Measurements from ENCODE around the gene THG1L.

Gene THG1L

DNA sequence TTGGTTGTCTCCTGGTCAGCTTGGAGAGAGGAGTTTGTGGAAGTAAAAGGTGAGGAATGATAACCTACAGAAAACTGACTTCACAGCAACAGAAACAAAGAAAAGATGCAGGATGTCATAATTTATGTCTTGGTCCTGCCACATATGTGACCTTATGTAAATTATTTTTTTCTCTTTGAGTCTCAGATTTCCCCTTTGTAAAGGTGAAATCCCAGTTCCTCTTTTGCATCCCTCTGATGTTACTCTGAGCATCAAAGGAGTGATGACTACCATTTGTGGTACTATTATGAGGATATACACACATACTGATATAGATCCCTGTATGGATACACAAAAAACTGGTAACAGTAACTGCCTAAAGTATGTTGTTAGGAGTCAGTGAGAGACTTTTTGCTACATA, 1.4 kb upstream of the THG1L start:
- DNase-seq, result no peak

DNA sequence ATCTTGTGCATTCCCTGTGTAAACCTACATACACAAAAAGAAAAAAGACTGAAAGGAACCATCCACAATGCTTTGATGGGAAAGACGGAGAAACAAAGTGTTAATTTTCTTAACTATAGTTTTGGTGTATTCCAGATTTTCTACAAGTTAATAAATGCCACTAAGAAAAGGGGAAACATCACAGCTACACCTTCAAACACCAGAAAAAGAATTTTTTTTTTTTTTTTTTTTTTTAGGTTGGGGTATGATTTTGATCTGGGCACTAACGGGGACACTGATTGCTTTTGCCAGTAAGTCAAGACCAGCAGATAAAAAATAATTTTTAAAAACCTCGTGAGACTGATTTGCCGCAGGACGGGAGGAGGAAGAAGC, 334 bp upstream of the THG1L start:
- no peak for DNase-seq

DNA sequence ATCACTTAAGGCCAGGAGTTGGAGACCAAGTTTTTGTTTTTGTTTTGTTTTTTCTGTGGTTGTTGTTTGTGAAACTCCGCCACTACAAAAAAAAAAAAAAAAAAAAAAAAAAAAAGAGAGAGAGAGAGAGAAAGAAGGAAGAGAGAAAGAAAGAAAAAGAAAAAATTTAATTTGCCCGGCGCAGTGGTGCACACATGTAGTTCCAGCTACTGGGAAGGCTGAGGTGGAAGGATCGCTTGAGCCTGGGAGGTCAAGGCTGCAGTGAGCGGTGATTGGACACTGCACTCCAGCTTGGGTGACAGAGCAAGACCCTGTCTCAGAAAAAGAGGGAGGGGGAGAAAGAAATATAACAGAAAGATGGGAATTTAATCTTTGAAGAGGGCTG, 902 bp downstream of the THG1L start:
- DNase-seq, result no peak

DNA sequence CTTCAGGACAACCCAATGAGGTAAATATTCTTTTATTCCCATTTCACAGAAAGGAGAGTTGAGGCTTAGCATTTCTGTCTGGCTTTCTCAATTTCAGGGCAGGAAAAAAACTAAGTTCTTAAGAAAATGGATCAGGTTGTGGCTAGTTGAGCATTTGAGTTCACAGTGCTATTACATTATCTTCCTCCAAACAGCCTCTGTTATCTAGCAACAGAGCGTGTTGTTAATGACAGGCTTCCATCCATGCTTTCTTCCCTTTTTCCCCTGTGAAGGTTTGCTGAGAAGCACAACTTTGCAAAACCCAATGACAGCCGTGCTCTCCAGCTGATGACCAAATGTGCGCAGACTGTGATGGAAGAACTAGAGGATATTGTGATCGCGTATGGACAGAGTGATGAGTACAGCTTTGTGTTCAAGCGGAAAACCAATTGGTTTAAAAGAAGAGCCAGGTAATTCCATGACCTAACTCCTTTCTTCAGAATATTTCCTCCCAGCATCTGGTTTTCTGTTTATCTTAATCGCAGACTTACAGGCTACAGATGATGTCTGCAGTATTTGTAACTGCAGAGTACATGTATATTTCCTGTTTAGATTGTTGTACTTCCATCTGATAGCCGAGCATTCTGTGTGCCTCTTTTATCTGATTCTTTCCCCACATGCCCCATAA, 1.5 kb downstream of the THG1L start:
- DNase-seq, result no peak

DNA sequence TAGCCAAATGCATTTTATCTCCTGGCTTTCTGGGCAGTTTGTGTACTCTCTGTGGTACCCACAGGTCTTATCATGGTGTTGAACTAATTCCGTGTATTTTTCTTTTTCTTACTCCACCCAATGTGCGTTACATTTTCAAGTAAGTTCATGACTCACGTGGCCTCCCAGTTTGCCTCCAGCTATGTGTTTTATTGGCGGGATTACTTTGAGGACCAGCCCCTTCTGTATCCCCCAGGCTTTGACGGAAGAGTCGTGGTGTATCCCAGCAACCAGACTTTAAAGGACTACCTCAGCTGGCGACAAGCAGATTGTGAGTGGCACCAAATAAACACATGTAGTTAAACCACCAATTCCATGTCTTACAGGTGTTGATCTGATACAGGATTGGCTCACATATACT, 3.2 kb downstream of the THG1L start:
- no peak for DNase-seq

DNA sequence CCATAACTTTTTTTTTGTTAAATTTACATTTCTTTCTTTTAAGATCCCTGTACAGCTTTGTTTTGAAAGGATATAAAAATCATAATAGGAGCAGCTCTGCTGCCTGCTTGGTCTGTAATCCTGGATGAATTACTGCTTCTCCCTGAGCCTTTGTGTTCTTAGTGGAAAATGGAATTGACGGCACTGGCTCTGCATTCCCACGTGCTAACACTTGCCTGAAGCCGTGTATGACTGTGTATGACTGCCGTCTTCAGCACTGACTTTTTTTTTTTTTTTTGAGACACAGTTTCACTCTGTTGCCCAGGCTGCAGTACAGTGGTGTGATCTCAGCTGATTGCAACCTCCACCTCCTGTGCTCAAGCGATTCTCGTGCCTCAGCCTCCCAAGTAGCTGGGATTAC, 4.8 kb downstream of the THG1L start:
- DNase-seq, result no peak

DNA sequence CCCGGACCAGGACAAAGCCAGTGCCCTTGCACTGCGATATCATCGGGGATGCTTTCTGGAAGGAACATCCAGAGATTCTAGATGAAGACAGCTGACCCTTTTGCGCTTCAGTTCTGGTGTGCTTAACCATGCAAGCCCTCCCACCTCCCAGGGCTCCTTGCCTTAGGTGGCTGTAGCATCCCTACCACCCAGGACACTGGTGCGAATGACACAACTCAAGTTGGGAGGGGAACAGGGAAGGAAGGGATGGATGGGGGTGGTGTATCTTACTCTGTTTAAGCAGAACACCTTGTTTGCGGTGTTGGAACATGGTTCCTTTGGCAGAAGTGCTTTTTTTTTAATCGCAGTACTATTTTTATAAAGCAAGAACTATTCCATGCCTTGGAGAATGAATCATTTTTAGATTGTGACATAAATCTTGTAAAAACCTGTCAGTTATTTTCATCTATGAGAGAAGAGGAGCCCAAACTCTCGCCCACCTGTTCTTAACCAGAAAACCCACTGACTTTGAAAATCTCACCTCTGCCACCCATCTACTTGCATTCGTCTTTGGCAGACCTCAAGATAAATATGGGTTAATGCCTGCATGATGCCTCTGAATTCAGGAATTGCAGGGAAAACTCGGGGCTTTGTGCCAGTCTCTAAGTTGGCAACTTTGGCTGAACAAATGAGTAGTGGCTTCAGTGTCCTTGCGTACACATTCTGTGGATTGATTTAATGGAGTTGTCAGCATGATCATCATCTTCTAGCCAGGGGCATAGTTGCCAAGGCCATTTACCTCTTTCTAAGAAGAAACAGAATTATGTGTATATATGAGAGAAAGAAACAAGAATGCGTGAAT, 8.4 kb downstream of the THG1L start:
- no peak for DNase-seq

DNA sequence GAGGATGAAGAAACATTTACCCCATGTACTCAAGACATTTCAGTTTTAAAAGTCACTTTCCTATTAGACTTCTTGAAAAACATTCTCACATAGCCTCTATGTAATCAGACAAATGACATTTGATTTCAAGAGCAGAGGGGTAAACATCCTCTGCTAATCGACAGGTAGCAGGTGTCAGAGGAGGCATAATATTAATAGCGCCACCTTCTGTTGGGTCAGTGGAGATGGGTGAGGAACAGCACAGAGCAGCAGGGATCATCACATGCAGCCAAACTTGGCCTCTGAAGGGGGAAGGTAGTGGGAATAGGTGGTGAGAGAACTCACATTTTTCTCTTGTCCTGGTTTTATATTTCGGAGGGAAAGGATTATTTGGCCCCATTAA, 9.0 kb downstream of the THG1L start:
- DNase-seq, result no peak

DNA sequence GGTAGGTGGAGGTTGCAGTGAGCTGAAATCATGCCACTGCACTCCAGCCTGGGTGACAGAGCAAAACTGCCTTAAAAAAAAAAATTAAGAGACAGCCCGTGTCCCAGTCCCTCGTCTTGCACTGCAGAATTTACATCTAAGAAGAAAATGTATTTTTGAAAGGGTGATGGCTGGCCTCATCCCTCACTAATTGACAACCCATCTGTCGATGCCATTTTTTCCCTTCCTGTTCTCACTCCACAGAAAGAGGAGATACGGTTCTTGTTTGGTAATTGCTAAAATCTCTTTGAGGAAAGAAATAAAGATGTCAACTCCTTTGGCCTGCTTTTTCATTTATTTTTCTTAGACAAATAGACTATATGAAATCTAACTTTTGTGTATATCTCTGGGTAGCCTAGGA, 9.9 kb downstream of the THG1L start:
- no peak for DNase-seq

DNA sequence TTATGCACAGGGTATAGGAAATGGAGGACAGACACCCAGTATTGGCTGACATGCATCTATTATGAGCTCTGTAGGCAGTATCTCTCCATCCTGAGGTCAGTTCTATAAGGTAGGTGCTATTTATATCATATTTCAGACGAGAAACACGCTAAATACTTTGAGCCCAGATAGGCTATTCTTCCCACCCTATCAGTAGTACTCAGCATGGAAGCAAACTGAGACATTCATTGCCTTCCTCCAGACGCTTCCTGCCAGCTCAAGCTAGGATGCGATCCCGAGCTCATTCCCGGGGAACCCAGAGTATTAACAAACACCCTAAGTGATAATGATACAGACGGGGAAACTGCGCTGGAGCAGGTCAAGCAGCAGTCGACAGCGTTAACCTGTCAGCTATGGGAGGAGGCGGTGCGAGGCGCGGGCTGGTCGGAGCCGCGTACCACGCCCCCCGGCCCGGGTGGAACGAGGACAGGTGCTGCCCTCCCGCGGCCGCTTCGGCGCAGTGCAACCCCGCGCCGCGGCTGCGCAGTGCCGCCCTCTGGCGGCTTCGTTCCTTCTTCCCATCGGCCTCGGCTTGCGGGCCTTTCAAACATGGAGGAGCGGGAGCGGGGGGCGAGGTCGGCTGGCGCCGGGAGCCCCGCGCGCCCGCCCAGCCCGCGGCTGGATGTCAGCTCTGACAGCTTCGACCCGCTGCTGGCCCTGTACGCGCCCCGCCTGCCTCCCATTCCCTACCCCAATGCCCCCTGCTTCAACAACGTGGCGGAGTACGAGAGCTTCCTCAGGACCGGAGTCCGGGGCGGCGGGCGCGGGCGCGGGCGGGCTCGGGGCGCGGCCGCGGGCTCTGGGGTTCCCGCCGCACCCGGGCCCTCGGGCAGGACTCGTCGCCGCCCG, 12.2 kb downstream of the THG1L start, which contains the start of gene LSM11:
LSM11 (plus strand) TSS at position 550 of the 888 bp plus-strand sequence; CDS start at position 589, 39 bp downstream.
- peak; percentile 80 for DNase-seq

DNA sequence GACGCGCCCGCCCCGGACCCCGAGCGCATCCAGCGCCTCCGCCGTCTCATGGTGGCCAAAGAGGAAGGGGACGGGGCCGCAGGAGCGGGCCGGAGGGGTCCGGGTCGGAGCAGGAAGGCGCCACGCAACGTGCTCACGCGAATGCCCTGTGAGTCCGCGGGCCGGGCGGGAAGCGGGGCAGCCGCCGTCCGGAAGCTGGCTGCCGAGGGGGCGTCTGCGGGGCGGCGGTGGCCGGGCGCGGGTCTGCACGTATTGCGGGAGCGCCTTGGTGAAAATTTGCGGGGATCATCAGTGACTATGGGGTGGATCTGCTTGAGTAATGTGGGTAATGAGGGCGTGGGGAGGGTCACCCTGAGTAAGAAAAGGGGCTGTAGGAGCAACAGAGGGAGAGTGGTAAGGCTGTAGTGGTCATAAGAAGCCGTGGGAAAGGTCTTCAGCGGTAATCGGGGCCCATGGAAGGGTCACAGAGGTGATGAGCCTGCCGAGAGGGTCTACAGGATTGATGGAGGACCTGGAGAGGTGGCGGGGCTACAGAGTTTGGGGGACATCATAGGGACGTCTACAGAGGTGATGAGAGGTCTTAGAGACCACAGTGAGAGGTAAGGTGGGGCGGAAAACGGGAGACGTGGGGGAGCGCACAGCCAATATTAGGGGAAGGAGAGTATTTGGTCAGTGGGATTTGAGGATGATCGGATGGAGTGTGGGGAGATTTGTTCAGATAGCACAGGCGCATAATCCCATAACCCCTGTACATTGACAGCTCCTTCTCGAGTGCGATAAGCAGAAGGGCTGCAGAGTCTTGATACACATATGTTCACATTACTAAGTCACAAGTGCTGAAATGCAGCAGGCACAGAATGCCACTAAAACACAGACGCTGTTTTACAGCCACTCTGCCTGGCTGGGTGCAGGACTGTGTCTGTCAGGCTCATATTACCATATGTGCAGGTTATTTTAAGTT, 13.1 kb downstream of the THG1L start:
- DNase-seq, result no peak

DNA sequence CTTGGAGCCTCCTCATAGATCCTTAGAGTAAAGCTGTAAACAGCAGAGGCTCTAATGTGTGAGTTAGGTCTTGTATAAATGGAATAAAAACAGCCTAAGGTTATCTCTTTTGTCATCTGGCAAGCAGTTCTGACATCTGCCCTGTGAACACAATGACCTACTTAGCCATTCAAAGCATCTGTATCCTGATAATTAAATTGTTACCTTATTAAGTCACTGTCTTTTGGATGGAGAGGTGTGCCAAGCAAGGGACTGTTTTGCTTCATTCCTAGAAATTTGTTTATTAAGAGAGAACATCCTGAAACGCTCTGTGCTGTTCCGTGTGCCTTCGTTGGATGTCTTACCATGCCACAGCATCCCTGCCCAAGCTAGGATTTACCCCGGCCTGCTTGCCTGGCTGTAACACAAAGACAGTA, 13.8 kb downstream of the THG1L start:
- DNase-seq, result no peak

DNA sequence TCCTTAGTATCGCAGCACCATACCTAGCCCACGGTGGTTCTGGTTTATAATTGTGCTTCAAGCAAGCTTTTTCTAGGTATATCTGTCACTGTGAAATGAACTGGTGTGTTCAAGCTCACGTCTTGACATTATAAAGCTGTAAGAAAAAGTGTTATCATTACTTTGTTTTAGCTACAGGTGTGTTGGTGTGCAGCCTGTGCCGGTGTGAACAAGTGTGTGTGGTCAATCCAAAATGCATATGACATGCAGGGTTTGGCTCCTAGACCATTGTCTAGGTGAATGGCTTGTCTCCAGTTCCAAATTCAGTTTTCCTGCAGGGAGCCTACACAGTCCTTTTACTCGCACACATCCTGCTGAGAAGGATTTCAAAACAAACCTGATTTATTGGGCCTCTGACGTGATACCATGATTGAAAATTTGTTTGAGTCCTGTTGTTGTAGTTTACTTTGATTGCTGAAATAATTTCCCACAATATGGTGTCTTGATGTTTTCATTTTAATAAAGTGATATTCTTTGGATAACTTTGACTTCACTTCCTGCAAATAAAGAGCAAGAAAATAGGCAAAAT, 16.0 kb downstream of the THG1L start:
- DNase-seq, result no peak

DNA sequence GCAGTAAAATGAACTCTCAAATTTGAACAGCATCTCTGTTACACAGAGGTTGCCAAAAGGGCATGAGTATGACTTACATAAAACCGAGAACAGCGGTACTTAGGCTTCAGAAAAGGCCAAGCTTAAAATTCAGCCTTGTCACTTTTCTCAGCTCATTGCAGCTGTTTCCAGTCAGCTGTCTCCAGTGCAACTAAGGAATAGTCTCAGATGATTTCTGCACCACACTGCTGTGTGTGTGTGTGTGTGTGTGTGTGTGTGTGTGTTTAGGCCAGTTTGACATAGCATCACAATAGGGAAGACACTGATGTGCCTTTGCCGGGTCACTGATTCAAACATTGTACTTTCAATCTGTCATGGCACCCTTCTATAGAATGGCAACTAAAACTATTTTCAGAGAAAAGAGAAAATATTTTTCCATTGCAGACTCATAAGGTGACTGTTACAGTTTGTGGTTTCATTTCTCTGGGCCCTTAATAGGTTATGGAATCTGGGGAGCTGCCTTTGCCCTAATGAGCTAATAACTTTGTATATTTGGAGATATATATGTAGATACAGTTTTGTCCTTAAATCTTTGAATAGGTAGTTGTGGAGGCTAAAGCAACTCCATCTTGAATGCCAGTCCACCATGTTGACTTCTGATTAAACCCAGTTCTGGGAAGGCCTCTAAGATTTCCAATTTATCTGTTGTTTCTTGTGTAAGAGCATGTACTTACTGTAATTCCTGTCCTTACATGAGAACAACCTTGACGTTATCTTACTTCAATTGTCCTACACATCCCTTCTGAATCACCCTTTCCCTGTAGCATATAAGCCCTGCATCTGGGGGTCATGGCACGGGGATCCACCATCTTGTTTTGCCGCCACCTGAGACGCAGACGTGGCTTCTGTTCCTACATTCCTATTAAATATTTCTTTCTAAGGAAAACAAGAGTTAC, 16.8 kb downstream of the THG1L start:
- DNase-seq, result peak; percentile 35

DNA sequence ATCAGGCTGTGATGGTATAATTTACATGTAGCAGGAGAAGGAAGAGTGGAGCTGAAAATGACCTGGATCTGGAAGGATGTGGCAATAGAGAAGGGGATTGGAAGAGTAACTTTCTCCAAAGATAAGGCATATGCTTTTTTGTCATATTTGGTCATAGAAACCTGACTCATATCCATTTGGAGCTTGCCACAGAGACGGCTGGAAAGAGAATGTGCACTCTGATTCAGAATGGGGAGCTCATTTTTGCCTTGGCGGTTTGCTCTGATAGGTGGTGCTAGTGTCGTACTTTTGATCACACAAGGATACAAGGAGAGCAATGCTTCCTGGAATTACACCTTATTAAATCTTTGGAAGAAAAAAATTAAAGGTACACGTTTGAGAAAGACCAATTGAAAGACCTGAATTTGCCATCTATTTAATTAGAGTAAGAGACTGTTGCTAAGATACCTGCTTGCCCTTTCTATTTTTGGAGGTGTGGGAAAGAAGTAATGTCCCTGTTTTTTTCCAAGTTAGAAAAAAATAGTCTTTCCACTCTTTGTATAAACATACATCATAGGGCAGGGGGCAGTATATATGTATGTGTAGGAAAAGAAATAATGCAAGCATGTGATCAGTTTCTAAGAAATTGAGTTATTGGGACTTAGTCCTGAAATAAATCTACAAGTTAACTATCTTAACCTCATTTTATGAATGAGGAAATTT, 17.7 kb downstream of the THG1L start:
- peak; percentile 91 for DNase-seq

DNA sequence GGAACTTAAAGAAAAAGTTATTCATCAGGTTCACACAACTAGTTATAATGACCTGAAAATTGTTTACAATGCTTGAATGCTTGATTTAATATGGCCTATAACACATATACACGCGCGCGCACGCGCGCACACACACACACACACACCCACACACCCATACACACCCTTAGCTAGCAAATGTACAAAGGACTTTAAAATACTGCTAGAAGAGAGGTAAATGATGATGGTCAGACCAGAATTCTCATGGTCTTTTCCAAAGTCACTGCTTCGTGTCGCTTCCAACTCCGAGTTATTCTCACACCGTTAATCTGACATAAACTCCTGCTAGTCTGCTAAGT, 18.2 kb downstream of the THG1L start:
- DNase-seq, result no peak

DNA sequence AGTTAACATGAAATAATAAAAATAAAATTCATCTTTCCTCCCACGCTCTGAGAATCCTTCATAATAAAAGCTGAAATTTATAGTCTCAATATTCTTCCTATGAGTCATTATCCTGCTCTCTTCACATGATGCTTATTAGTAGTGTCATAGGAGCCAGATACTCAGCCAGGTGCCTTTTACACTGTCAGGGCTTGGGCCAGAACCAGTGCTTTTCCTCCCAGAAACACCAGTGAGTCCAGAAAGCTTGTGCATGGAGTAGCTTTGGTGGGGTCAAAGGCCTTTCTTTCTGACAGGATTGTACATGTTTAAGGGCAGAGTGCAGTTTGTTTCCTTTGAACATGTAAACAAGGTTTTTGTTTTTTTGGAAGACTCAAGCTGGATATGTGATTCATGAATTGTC, 19.1 kb downstream of the THG1L start:
- peak; percentile 65 for DNase-seq

DNA sequence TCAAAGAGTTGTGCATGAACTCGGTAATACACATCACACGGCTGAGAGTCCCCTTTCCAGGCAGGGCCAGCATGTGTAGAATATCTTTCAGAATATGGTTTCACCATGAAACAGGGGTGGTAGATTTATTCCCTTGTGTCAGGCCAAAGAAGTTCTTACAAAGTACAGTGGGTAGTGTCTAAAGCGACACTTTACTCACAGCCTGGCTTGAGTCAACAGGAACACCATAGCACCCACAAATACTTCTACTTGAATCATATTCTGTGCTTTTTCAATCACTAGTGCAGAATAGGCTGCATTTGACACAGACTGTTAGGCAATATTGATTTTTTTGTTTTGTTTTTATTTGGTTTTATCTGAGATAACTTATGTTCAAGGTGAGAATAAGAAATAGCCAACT, 24.9 kb downstream of the THG1L start:
- DNase-seq, result no peak

DNA sequence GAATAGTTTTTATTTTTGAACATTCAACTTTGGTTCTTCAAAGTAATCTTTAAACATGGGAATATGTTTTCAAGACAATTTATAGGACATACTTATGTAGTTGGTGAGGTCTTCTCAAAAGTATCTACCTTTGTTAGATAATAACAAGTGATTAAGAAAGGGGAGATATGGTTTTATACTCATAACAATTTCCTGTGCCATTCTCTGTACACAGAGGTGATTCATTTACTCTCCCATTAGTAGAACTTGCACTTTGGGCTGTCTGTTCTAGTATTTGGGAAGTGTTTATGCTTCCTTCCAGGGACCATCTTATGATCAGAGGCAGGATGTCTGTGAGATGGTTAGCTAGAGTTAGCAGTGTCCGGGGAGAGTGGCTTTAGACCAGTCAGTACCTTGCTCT, 27.5 kb downstream of the THG1L start:
- DNase-seq, result no peak
